Measurements from ENCODE around the gene MPHOSPH10.
"Not testable (repeated sequence)": the region's sequence is repeated elsewhere in the genome, so short reads cannot be mapped to it uniquely, and the experiment has no call there.

MPHOSPH10 gene, protein sequence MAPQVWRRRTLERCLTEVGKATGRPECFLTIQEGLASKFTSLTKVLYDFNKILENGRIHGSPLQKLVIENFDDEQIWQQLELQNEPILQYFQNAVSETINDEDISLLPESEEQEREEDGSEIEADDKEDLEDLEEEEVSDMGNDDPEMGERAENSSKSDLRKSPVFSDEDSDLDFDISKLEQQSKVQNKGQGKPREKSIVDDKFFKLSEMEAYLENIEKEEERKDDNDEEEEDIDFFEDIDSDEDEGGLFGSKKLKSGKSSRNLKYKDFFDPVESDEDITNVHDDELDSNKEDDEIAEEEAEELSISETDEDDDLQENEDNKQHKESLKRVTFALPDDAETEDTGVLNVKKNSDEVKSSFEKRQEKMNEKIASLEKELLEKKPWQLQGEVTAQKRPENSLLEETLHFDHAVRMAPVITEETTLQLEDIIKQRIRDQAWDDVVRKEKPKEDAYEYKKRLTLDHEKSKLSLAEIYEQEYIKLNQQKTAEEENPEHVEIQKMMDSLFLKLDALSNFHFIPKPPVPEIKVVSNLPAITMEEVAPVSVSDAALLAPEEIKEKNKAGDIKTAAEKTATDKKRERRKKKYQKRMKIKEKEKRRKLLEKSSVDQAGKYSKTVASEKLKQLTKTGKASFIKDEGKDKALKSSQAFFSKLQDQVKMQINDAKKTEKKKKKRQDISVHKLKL

DNA sequence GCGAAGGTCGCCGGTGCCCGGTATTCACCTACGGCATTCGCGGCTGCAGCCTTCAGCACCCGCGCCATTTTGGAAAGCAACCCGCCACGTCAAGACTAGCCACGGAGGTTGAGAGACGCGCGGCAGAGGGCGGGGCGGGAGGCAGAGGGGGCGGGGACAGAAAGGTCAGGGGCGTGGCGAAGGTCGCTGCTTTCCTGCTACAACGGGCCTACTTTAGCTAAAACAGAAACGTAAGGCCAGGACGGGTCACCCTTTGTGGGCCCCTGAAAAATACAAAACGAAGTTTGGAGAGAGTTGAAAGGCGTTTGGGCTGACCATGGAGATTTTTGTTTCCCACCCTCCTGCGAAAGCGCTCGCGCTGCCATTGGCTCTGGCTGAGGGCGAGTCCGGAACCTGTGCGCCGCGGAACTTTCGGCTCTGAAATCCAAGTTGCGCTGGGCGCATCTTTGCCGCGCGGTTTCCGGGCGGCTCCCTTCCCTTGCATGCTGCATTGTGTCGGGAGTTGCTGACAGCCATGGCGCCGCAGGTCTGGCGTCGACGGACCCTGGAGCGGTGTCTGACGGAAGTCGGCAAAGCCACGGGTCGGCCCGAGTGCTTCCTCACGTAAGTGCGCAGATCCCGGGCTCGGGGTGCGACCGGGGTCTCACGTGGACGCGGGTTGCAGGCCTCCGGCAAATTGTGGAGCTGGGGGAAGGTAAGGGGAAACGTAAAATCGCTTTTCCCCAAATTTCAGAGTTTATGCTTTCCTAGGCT, at the start of gene MPHOSPH10, which contains the start of gene MCEE:
Gene MPHOSPH10, plus strand, starts transcription at position 483 of the 753 bp plus-strand sequence. Its CDS starts 32 bp downstream, at position 515.
Gene MCEE, minus strand, starts transcription at position 78 of the 753 bp plus-strand sequence. Its CDS starts 10 bp downstream, at position 68.
- DNase-seq (ENCODE audit: low read depth, low spot score), result peak; percentile 83

DNA sequence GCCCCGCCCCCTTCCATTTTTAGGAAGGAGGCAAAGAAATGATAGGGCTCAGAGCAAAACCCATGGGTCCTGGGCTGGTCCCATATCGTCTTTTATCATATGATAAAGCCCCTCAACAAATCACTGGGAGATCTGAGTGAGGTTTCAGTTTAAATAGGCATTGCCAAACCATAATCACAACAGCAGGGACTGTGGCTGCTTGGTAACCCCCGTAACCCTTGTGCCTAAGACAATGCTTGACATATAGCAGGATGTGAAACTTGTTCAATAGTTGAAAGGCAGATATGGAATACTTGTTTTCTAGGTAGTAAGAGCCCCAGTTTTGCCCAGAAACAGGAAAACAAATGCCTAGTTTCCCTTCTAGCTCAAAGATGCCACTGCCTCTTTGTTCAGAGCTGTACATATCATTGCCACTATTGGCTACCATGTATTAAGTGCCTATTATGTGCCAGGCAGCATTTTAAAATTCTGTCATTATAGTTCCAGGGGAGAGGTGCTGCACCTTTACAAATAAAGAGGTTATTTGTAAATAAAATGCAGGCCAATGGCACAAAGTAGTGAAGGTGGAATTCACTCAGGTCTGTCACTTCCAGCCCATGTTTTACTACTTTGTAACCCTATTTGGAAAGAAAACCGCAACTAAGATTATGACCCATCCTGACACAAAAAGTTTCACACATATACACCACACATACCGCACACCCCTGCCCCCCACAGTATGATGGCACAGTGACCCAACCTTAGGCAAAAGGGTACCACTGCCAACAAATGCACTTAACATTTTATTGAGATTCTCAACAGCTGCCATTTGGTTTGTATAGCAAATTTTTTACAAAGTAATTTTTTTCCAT, 47.8 kb upstream of the MPHOSPH10 start:
- DNase-seq (ENCODE audit: low read depth, low spot score), result no peak

DNA sequence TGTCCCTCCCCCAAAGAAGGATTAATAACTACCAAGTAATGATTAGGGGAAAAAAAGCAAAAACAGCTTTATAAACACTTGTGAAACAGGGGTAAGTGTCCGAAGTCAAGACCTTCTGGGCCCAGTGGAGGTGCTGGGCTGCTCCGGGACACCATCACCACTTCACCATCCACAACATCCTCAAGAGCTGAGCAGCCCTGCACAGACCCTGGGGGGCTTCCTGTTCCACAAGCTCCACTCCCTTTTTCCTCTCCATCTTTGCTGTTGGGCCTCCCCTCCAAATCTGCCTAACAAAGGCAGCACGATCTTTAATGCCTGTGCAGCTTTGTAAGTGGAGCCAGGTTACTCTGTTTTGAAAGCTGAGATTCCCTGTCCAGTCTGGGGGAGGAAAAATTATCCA, 47.1 kb upstream of the MPHOSPH10 start:
- not testable (repeated sequence) for DNase-seq (ENCODE audit: low read depth, low spot score)

DNA sequence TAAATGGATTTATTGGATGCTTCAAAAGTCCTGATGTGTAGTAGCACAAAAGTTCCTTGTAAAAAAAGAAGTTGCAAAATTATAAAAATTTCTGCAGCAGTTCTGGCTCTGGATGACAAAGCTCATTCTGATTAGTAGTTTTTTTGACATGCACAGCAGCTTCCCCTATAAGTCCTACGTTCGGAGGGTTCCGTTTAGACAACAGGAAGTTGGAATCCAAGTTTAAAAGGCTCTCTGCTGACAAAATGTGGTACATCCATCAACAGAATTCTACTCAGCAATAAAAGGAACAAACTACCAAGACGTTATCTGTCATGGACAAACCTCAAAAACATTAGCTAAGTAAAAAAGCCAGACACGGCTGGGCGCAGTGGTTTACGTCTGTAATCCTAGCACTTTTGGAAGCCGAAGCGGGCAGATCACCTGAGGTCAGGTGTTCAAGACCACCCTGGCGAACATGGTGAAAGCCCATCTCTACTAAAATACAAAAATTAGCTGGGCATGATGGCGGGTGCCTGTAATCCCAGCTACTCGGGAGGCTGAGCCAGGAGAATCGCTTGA, 46.6 kb upstream of the MPHOSPH10 start:
- not testable (repeated sequence) for DNase-seq (ENCODE audit: low read depth, low spot score)

DNA sequence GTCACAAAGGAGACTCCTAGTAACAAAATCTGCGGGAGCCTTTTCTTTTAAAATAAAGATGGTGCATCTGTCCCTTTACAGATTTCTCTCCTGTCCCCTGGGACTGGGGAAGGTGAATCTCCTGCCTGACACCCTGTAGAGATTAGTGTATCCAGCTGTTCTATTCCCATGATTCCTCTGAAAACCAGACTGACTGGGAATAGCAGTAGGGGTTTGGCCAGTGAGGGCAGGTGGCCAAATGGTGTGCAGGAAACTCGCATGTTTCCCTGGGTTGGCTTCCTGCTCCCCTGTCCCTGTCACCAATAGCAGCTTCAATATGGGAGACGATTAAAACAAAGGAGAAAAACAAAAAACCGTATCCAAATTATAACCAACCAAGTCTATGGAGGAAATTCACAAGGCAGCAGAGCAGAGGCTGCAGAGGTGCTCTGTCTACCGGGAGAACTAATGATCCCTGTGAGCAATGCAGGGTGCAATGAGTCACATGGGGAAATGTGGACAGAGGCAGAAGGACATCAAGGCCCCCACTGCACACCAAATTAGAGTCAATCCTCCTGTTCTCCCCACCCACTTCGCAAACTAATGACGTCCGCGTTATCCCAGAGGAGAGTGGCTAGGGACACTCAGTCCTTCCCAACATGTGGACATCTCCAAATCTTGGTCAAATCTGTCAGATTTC, 45.0 kb upstream of the MPHOSPH10 start:
- not testable (repeated sequence) for DNase-seq (ENCODE audit: low read depth, low spot score)

DNA sequence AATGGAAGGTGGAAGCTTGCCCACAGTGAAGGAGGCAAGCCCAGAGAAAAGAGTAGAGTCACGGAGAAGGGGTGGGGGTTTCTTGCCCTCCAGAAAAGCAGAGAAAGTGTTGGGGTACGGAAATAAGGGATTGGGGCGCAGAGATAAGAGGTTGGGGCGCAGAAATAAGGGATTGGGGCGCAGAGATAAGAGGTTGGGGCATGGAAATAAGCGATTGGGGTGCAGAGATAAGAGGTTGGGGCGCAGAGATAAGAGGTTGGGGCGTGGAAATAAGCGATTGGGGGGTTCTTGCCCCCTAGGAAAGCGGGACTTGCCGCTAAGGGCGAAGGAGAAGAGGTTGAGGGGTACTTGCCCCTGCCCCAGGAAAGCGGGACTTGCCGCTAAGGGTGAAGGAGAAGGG, 41.0 kb upstream of the MPHOSPH10 start:
- not testable (repeated sequence) for DNase-seq (ENCODE audit: low read depth, low spot score)

DNA sequence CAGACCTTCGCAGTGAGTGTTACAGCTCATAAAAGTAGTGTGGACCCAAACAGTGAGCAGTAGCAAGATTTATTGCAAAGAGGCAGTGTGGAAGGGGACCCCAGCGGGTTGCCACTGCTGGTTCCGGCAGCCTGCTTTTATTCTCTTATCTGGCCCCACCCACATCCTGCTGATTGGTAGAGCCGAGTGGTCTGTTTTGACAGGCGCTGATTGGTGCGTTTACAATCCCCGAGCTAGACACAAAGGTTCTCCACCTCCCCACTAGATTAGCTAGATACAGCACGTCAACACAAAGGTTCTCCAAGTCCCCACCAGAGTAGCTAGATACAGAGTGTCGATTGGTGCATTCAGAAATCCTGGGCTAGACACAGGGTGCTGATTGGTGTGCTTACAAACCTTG, 38.6 kb upstream of the MPHOSPH10 start:
- not testable (repeated sequence) for DNase-seq (ENCODE audit: low read depth, low spot score)

DNA sequence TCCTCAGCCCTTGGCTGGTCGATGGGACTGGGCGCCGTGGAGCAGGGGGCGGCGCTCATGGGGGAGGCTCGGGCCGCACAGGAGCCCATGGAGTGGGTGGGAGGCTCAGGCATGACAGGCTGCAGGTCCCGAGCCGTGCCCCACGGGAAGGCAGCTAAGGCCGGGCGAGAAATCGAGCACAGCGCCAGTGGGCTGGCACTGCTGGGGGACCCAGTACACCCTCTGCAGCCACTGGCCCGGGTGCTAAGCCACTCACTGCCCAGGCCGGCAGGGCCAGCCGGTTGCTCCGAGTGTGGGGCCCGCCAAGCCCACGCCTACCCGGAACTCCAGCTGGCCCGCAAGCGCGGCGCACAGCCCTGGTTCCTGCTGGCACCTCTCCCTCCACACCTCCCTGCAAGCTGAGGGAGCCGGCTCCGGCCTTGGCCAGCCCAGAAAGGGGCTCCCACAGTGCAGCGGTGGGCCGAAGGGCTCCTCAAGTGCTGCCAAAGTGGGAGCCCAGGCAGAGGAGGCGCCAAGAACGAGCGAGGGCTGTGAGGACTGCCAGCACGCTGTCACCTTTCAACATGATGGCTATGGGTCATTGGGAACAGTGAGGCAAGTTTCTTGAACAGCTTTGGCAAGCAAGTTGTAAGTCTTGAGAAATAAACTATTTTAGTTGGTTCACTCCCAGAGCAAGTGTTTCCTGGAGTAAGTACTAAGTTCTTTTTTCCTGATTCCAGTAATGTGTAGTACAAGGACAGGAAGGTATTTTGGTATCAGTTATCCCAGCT, 37.8 kb upstream of the MPHOSPH10 start:
- not testable (repeated sequence) for DNase-seq (ENCODE audit: low read depth, low spot score)

DNA sequence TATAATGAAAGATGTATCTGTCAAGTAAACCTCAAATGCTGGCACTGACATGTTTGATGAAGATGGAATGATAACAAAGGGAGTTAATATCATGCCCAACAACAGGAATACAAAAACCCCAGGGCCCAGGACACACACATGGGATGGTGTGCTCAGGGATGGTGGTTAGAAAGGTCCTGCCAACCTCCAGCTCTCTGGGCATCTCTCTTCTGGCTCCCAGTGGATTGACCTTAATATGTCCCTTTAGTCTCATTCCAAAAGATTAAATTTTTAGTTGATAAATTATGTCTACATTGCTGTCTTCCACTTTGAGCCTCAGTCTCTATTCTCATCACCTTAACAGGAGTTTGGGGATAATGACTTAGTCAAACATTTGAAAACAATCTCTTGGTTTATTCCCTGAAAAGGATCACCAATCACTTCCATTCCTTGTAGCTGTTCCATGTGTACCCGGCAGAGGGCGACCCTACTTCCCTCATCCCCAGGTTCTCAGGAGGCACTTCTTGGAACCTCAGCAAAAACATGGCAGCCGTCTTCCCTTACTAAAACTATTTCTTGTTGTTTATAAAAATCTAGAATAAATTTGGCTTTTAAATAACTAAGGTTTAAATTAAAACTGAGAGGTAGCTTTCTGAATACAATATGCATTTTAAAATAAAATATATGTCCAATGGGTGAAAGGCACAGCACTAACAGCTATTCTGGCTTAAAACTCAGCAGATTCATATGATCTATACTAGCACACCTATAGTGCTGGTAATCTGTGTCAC, 30.1 kb upstream of the MPHOSPH10 start:
- DNase-seq (ENCODE audit: low read depth, low spot score), result peak; percentile 24

DNA sequence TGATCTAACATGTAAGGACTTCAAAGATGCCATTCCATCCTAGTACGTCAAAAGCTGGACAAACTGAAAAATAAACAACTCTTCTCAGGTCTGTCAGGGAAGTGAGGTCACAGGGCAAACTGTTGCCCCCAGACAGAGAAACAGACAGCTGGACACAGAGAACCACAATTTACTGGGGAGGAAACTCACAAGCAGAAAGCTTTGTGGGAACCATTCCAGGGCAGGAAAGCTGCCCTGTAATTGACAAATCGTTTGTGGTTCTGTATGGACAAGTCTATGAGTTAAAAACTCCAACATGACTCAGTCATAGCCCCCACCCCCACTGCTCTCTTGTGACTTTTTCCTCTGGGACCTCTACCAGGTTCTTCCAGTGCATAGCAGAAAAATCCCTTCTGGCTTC, 28.8 kb upstream of the MPHOSPH10 start:
- peak; percentile 13 for DNase-seq (ENCODE audit: low read depth, low spot score)

DNA sequence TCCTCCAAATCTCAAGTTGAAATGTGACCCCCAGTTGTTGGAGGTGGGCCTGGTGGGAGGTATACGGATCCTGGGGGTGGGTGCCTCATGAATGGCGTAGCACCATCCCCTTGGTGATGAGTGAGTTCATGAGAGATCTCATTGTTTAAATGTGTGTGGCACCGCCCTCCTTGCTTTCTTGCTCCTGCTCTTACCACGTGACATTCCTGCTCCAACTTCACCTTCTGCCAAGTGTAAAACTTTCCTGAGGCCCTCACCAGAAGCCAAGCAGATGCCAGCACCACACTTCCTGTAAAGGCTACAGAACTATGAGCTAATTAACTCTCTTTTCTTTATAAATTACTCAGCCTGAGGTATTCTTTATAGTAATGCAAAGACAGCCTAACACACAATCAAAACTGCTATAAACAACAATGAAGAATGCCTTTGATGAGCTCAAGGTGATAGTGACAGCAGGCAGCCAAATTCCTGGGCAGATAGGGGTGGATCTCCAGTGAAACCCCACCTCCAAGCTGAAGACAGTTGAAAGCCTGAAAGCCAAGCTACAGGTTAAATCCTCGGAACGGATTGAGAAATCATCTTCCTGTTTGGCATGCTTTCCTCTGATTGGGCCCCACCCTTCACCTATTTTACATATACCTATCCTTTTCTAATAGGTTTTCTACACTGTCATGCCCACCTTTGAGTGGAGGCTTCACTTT, 27.3 kb upstream of the MPHOSPH10 start:
- DNase-seq (ENCODE audit: low read depth, low spot score), result no peak

DNA sequence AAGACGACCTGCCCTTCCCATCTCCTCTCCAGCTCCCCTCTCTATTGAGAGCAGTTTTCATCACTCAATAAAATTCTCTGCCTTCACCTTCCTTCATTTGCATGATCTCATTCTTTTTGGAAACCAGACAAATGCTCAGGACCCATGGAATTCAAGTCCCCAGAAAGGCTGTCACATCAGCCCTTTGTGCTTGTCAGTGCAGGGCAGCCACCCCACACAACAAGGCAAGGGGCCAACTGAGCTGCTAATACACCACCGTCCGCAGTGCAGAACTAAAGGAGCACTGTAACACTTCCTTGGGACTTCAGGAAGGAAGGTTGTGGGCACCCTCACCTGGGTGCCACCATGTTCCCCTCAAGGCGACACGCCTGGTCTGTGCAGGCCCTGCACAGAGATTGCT, 26.6 kb upstream of the MPHOSPH10 start:
- DNase-seq (ENCODE audit: low read depth, low spot score), result no peak

DNA sequence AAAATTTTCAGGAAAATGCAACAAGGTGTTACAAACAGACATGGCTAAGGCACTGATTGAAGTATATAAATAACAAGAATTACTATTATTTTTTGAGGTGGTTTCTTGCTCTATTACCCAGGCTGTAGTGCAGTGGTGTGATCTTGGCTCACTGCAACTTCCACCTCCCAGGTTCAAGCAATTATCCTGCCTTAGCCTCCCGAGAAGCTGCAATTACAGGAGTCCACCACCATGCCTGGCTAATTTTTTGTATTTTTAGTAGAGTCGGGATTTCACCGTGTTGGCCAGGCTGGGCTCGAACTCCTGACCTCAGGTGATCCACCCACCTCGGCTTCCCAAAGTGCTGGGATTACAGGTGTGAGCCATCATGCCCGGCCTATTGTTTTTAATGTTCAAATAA, 24.0 kb upstream of the MPHOSPH10 start:
- DNase-seq (ENCODE audit: low read depth, low spot score), result not testable (repeated sequence)

DNA sequence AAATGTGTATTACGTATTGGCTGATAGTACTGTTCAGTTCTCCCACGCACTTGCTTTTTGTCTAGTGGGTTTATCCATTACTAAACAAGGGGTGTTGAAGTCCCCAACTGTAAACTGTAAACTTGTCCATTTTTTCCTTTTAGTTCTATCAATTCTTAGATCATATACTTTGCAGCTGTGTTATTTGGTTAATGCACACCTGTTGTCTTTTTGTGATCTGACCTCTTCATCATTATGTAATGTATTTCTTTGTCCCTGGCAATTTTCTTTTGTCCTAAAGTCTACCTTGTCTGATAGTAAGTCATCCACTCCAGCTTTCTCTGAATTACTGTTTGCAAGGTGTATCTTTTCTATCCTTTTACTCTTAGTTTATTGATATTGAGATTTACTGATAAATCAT, 22.3 kb upstream of the MPHOSPH10 start:
- no peak for DNase-seq (ENCODE audit: low read depth, low spot score)

DNA sequence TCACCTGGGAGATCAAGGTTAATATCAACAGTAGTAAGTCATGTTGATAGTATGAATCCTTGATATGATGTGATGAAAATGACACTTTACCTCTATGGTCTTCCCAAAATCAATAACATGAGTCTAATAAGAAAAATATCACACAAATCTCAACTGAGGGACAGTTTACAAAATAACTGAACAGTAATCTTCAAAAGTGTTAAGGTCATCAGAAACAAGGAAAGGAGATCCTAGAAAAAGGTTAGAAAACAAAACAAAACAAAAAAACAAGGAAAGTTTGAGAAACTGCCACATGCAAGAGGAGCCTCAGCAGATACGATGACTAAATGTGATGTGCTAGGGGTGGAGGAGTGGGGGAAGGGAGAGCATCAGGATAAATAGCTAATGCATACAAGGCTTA, 16.6 kb upstream of the MPHOSPH10 start:
- DNase-seq (ENCODE audit: low read depth, low spot score), result no peak

DNA sequence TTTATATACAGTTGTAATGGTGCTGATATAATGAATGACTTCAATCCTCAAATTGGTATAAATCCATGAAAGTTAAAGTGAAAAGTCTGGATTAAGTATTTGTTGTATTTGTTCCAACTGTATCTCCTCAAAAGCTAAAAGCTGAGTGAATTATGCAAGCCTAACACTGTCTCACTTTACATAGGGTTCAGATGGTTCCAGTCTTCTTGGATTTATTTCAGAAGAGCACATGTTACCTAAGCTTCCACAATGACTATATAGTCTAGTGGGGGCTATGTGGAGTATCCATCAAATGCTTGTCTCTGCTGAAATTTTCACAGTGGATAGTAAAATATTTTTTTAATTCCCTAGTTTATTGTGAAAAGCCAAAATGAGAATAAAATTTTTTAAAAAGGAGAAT, 13.4 kb upstream of the MPHOSPH10 start:
- DNase-seq (ENCODE audit: low read depth, low spot score), result no peak

DNA sequence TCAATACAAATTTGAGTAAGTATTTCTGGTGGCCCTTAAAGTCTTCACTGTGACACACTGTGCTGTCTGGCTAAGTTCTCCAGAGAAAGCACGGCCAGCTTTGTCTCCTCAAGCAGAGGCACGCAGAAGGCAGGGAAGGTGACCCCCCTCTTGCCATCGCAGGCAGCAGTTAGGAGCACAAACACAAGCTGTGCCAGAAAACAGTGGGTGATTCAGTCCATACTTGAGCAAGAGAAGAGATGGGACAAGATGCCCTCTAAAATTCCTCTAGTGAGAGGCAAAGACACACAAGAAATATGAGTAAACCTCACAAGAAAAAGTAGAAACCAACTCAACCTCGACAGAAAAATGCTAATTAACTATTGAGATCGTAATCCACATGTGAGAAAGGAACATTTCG, 10.2 kb upstream of the MPHOSPH10 start:
- no peak for DNase-seq (ENCODE audit: low read depth, low spot score)

DNA sequence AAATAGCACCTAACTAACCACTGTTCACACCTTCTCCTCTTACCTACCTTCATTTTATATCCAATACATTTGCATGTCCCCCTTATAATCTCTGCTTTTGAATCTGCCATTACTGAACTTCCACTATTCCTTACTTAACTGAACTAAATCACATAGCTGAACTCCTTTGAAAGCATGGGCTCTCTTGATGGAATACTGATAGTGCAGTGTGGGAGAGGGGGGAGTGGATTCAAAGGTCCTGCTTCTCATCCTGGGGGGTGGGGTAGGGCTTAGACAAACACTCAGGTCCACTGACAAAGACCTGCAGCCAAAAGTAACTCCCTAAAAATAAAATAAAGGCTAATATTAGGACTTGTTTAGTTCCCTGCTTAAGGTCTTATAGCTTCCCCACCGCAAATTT, 9.0 kb upstream of the MPHOSPH10 start:
- DNase-seq (ENCODE audit: low read depth, low spot score), result no peak
